ENCODE data around the gene MAPRE2.

DNA sequence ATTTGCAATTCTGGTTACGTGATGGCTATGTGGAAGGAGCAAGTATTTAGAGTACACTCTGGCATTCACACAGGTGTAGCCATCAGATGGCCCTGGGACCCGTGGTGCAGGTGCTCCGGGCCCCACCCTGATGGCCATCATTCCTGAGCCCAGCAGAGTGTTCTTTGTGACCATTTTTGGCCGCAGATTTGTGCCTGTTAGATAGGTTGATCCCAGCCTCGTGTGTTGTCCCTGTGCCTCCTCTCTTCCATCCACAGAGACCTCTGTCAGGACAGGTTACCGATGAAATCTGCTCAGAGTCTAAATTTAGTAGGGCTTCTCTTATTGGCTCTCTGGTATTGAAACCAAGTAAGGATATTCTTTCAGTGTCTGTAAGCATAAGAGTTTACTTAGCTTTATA, 33.9 kb downstream of the MAPRE2 start:
- TF ChIP-seq, protein P1, sequence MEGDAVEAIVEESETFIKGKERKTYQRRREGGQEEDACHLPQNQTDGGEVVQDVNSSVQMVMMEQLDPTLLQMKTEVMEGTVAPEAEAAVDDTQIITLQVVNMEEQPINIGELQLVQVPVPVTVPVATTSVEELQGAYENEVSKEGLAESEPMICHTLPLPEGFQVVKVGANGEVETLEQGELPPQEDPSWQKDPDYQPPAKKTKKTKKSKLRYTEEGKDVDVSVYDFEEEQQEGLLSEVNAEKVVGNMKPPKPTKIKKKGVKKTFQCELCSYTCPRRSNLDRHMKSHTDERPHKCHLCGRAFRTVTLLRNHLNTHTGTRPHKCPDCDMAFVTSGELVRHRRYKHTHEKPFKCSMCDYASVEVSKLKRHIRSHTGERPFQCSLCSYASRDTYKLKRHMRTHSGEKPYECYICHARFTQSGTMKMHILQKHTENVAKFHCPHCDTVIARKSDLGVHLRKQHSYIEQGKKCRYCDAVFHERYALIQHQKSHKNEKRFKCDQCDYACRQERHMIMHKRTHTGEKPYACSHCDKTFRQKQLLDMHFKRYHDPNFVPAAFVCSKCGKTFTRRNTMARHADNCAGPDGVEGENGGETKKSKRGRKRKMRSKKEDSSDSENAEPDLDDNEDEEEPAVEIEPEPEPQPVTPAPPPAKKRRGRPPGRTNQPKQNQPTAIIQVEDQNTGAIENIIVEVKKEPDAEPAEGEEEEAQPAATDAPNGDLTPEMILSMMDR (conservative IDR thresholded peaks at IDR 0.05; ENCODE audit: low read depth, low read length) = no peak
- TF ChIP-seq EZH2 (IDR thresholded peaks at IDR 0.05; ENCODE audit: borderline replicate concordance, low read depth, low read length, poor library complexity, severe bottlenecking) = no peak
